IMR-90 (cell line): Measurements from ENCODE around the gene IFT20. TPM values are rescaled to one million over a fixed set of nuclear protein-coding genes. Genes with fewer than 3 reads are reported as not detected.
A peak's percentile ranks its signal among the peaks of the same experiment; 100 is the strongest.

Experiments
- ATAC-seq: fragments of 200-7000 bp; cut with Tn5 transposase; 2 replicates; pipeline ENCODE4 v1.9.1; 2020; ENCODE audit warnings: low read depth, mild to moderate bottlenecking, moderate library complexity
- BruUV-seq: library from RNA; stranded (reverse); fragments of 400-500 nt; replicated peaks from 2 replicates; lab custom pipeline; 2021; lab: Mats Ljungman, UMichigan
- CTCF ChIA-PET: fragments of 300-600 bp; formaldehyde crosslinking; extraction: SDS; loops from one replicate; lab custom pipeline; 2021; ENCODE audit warnings: antibody characterized with exemption; lab: Yijun Ruan, JAX
- POLR2A ChIA-PET: fragments of 300-600 bp; sonication (Branson Sonifier 250); formaldehyde crosslinking; loops from one replicate; lab custom pipeline; 2022; ENCODE audit warnings: antibody characterized with exemption; ENCODE audit not compliant: unreplicated experiment; lab: Charles Lee
- DNase-seq: peaks from one replicate; pipeline ENCODE4 v3.0.0; 2013
- H2AFZ ChIP-seq: replicated peaks from 2 replicates; pipeline ENCODE3; 2013; ENCODE audit warnings: low read length, mild to moderate bottlenecking; ENCODE audit not compliant: poor library complexity
- H2AK5ac ChIP-seq: 2 replicates; pipeline ENCODE4 v1.6.1; 2013; ENCODE audit warnings: low read depth, low read length, inconsistent platforms
- H2AK9ac ChIP-seq: replicated peaks from 2 replicates; pipeline ENCODE3; 2013; ENCODE audit warnings: mild to moderate bottlenecking, low read depth, low read length, moderate library complexity; ENCODE audit not compliant: poor library complexity
- H2BK120ac ChIP-seq: 2 replicates; pipeline ENCODE4 v1.6.1; 2013; ENCODE audit warnings: low read depth, low read length, inconsistent platforms
- H2BK15ac ChIP-seq: 3 replicates; pipeline ENCODE4 v1.6.1; 2013; ENCODE audit warnings: low read depth, low read length, inconsistent platforms
- H2BK20ac ChIP-seq: 2 replicates; pipeline ENCODE4 v1.6.1; 2013; ENCODE audit warnings: low read depth, mild to moderate bottlenecking, inconsistent platforms, low read length, moderate library complexity
- H2BK5ac ChIP-seq: 2 replicates; pipeline ENCODE4 v1.6.1; 2013; ENCODE audit warnings: mild to moderate bottlenecking, low read depth, low read length, inconsistent platforms; ENCODE audit not compliant: poor library complexity, severe bottlenecking
- H3K14ac ChIP-seq: replicated peaks from 2 replicates; pipeline ENCODE4 v1.6.1; 2013; ENCODE audit warnings: low read depth, low read length, inconsistent platforms
- H3K18ac ChIP-seq: 2 replicates; pipeline ENCODE4 v1.6.1; 2013; ENCODE audit warnings: low read depth, low read length, control low read depth
- H3K23ac ChIP-seq: 2 replicates; pipeline ENCODE4 v1.6.1; 2013; ENCODE audit warnings: low read depth, low read length, inconsistent platforms
- H3K27ac ChIP-seq: 2 replicates; pipeline ENCODE4 v1.5.1; 2013; ENCODE audit warnings: mild to moderate bottlenecking, control low read depth, low read length; ENCODE audit not compliant: insufficient read depth
- H3K27me3 ChIP-seq: 2 replicates; pipeline ENCODE4 v1.6.1; 2013; ENCODE audit warnings: low read length; ENCODE audit not compliant: control insufficient read depth, insufficient read depth
- H3K36me3 ChIP-seq: 2 replicates; pipeline ENCODE4 v1.6.1; 2013; ENCODE audit warnings: low read length, mixed read lengths; ENCODE audit not compliant: control insufficient read depth, insufficient read depth
- H3K4ac ChIP-seq: 2 replicates; pipeline ENCODE4 v1.6.1; 2013; ENCODE audit warnings: low read depth, low read length, inconsistent platforms
- H3K4me1 ChIP-seq: 2 replicates; pipeline ENCODE4 v1.6.1; 2013; ENCODE audit warnings: low read length, mixed read lengths; ENCODE audit not compliant: control insufficient read depth, insufficient read depth
- H3K4me2 ChIP-seq: 2 replicates; pipeline ENCODE4 v1.6.1; 2013; ENCODE audit warnings: low read depth, mild to moderate bottlenecking, control low read depth, low read length, moderate library complexity
- H3K4me3 ChIP-seq: 2 replicates; pipeline ENCODE4 v1.5.1; 2013; ENCODE audit warnings: low read depth, mild to moderate bottlenecking, control low read depth, low read length, moderate library complexity; ENCODE audit not compliant: insufficient read depth
- H3K56ac ChIP-seq: 2 replicates; pipeline ENCODE4 v1.6.1; 2013; ENCODE audit warnings: low read length, inconsistent platforms; ENCODE audit not compliant: insufficient read depth; ENCODE audit errors: extremely low read depth
- H3K79me1 ChIP-seq, 2 experiments: 2 replicates each; pipeline ENCODE4 v1.6.1; 2013; ENCODE audit warnings: low read length in 2 of 2, inconsistent platforms in 1 of 2, low read depth in 1 of 2
- H3K9ac ChIP-seq: 2 replicates; pipeline ENCODE4 v1.6.1; 2013; ENCODE audit warnings: low read depth, low read length, control low read depth
- H3K9me1 ChIP-seq: 2 replicates; pipeline ENCODE4 v1.6.1; 2013; ENCODE audit warnings: low read length, inconsistent platforms; ENCODE audit not compliant: insufficient read depth
- H3K9me3 ChIP-seq: 2 replicates; pipeline ENCODE4 v1.6.1; 2013; ENCODE audit warnings: low read length; ENCODE audit not compliant: control insufficient read depth, insufficient read depth
- H4K20me1 ChIP-seq: 2 replicates; pipeline ENCODE4 v1.6.1; 2013; ENCODE audit warnings: low read length, inconsistent platforms; ENCODE audit not compliant: insufficient read depth
- H4K5ac ChIP-seq: 2 replicates; pipeline ENCODE4 v1.6.1; 2013; ENCODE audit warnings: mild to moderate bottlenecking, low read depth, low read length, control low read depth
- H4K8ac ChIP-seq, 2 experiments: 2 replicates each; pipeline ENCODE4 v1.6.1; 2013; ENCODE audit warnings: low read depth in 2 of 2, low read length in 2 of 2, control low read depth in 1 of 2, inconsistent platforms in 1 of 2
- H4K91ac ChIP-seq: 2 replicates; pipeline ENCODE4 v1.6.1; 2013; ENCODE audit warnings: low read depth, low read length, inconsistent platforms; ENCODE audit not compliant: insufficient read depth
- CHD1 ChIP-seq: IDR thresholded peaks from 2 replicates; pipeline ENCODE4 v1.6.1; 2012; ENCODE audit warnings: low read depth, low read length, improper control_type of control experiment
- CTCF ChIP-seq: conservative IDR thresholded peaks from 2 replicates; pipeline ENCODE4 v1.5.1; 2012; ENCODE audit warnings: mild to moderate bottlenecking, low read depth, low read length, improper control_type of control experiment
- MAFK ChIP-seq: IDR thresholded peaks from 2 replicates; pipeline ENCODE4 v1.6.1; 2012; ENCODE audit warnings: low read depth, low read length, improper control_type of control experiment
- WGBS, 2 experiments: methylation state at CpG; one replicate each; pipeline versions ENCODE4 v1.1.5 to v1.1.7; 2013; ENCODE audit warnings: missing lambda C conversion rate in 2 of 2; ENCODE audit not compliant: insufficient read length in 1 of 2; ENCODE audit errors: extremely low coverage in 2 of 2; 5-methylcytosine and 5-hydroxymethylcytosine counted together
- dilution Hi-C: fragments of 300-500 bp; cut with HindIII; formaldehyde crosslinking; loops from one replicate; pipeline ENCODE4 v1.14.3; 2018; ENCODE audit warnings: low sequenced_read_pairs; ENCODE audit not compliant: unreplicated experiment
- in situ Hi-C: fragments of 300-500 bp; cut with MboI; formaldehyde crosslinking; loops from 3 replicates; pipeline ENCODE4 v1.14.3; 2019; ENCODE audit warnings: low sequenced_read_pairs, inconsistent platforms, mixed read lengths
- intact Hi-C: fragments of 100-400 bp; cut with micrococcal nuclease; formaldehyde crosslinking; loops from 2 replicates; pipeline ENCODE4 v1.10.0; 2022
- polyA plus RNA-seq, 3 experiments: library from polyadenylated mRNA; depleted of rRNA; stranded (reverse); fragments of >200 nt; gene quantifications; 2 replicates each; pipeline ENCODE4 v1.2.3, GENCODE V29; 2012; ENCODE audit warnings: low replicate concordance in 1 of 3
- total RNA-seq: library from RNA; depleted of rRNA; stranded (reverse); fragments of >200 nt; gene quantifications from 2 replicates; pipeline ENCODE4 v1.2.3, GENCODE V29; 2012

IFT20 gene
- total and polyA plus RNA-seq, 2 of the 4 experiments (the other 2 are of a cell fraction): 25.5 to 46.3 TPM

GRCh38 chr17:28315846-28316705 is 19.2 kb downstream of the IFT20 start:
- no peak overlapping the region for H3K23ac ChIP-seq
- H3K27ac ChIP-seq: no peak overlapping the region
- in situ Hi-C loops (no loop called here), intact Hi-C loops (loop anchor here (5.0 kb wide), 1 partner anchor 424 kb away; the partner anchor contains the start of gene LYRM9), dilution Hi-C loops (no loop called here)
- no peaks in the 10 kb centered on the region for H4K20me1 ChIP-seq
- no peak overlapping the region for H2BK5ac ChIP-seq
- H3K4me2 ChIP-seq: no peak overlapping the region
- H2BK20ac ChIP-seq: no peak overlapping the region
- H4K8ac ChIP-seq: no peak overlapping the region
- no peak overlapping the region for H2AFZ ChIP-seq
- H3K56ac ChIP-seq: no peak overlapping the region
- DNase-seq (no peak), ATAC-seq (no peak)
- no peak overlapping the region for H3K18ac ChIP-seq
- H3K4me1 ChIP-seq: peaks cover 4% of the 10 kb centered on the region; the same call in 1 of the 2 replicates
- no peak overlapping the region for H3K9ac ChIP-seq
- peaks cover 3% of the 10 kb centered on the region; the same call in 1 of the 2 replicates for H3K9me1 ChIP-seq
- no peak overlapping the region for H2BK120ac ChIP-seq
- H2AK5ac ChIP-seq: no peak overlapping the region
- no peak overlapping the region for H2BK15ac ChIP-seq
- no peaks in the 10 kb centered on the region for H3K36me3 ChIP-seq
- H4K5ac ChIP-seq: no peak overlapping the region
- H3K14ac ChIP-seq: no peak overlapping the region
- peak; percentile 61 for TF ChIP-seq MAFK
- TF ChIP-seq CTCF: no peak
- no peak for TF ChIP-seq CHD1
- H3K79me1 ChIP-seq: peaks cover 13 to 19% of the 10 kb centered on the region in 2 experiments; a peak in 3 of 4 replicates
- no TSS peak for BruUV-seq
- no CpG with 5 or more reads among the region's 4 CpGs for WGBS, 2 experiments
- H2AK9ac ChIP-seq: no peak overlapping the region
- no peak overlapping the region for H3K4ac ChIP-seq
- no peak overlapping the region for H3K4me3 ChIP-seq
- no peaks in the 10 kb centered on the region for H3K9me3 ChIP-seq
- H4K91ac ChIP-seq: no peak overlapping the region
- ChIA-PET CTCF (no interaction called here), POLR2A (no interaction called here)
- peaks cover 2% of the 10 kb centered on the region for H3K27me3 ChIP-seq
